ENCODE measurements around the gene GTPBP4. TPM values are rescaled to one million over a fixed set of nuclear protein-coding genes. Genes with fewer than 3 reads are reported as not detected.

GTPBP4 gene
- total and polyA plus RNA-seq, 4 experiments from 2014 or later: 22.7 to 47.0 (median 35.7) TPM

GRCh38 chr10:1011696-1012095 lies 23.5 kb downstream of the GTPBP4 start:
- Histone ChIP-seq H3K9me3 (ENCODE audit: control insufficient read depth in 1 of 2, low read length in 2 of 2) (no peaks in the 10 kb centered on the region), H3K27me3 (ENCODE audit: insufficient read depth, low read length) (no peaks in the 10 kb centered on the region), H3K27ac (ENCODE audit: low read depth, low read length) (no peak overlapping the region), H3K36me3 (ENCODE audit: insufficient read depth, low read length) (peaks cover 74% of the 10 kb centered on the region), H3K4me3 (ENCODE audit: low read length in 2 of 2) (no peak overlapping the region), H3K4me1 (ENCODE audit: insufficient read depth, low read length) (no peaks in the 10 kb centered on the region)
- ChIA-PET POLR2A (ENCODE audit: partially characterized antibody) (no interaction called here), CTCF (ENCODE audit: partially characterized antibody) (no interaction called here)
- Mint-ChIP-seq H3K36me3 (peaks cover 69 to 80% of the 10 kb centered on the region in 2 donors), H3K27ac (peak overlapping the region in 1 of 7 donors; percentile 37), H3K27me3 (no peaks in the 10 kb centered on the region), H3K9me3 (no peaks in the 10 kb centered on the region), H3K4me3 (no peak overlapping the region), H3K4me1 (peaks cover 0 to 3% (median 1%) of the 10 kb centered on the region in 4 donors)
- DNase-seq: no peak
- intact Hi-C loops (cut with micrococcal nuclease): no loop called here

DNA sequence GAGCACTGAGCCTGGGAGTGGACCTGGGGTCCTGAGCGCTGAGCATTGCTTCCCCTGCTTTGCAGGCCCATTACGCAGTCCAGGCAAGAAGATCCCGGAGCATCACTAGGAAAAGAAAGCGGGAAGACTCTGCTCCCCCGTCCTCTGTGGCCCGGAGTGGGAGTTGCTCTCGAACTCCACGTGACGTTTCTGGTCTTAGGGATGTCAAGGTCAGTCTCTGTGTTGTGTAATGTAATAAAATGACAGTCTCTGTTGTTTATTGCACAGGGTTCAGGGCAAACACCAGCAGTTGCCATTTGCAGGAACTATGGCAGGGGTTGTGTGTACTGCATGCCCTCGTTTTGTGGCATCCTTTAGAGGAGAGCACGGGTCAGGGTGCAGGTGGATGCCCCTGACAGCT lies 27.5 kb downstream of the GTPBP4 start:
- Mint-ChIP-seq H3K9me3 (no peaks in the 10 kb centered on the region), H3K36me3 (peaks cover 72 to 78% of the 10 kb centered on the region in 2 donors), H3K27me3 (no peaks in the 10 kb centered on the region), H3K4me3 (no peak overlapping the region), H3K4me1 (peaks cover 0 to 1% (median 0%) of the 10 kb centered on the region in 4 donors), H3K27ac (peak overlapping the region in 1 of 7 donors; percentile 59)
- H3K27ac ChIP-seq (ENCODE audit: low read depth, low read length): no peak overlapping the region
- H3K36me3 ChIP-seq (ENCODE audit: insufficient read depth, low read length): peaks cover 59% of the 10 kb centered on the region
- H3K4me1 ChIP-seq (ENCODE audit: insufficient read depth, low read length): no peaks in the 10 kb centered on the region
- no peak for DNase-seq
- H3K27me3 ChIP-seq (ENCODE audit: insufficient read depth, low read length): no peaks in the 10 kb centered on the region
- ChIA-PET CTCF (ENCODE audit: partially characterized antibody) (no interaction called here), POLR2A (ENCODE audit: partially characterized antibody) (no interaction called here)
- no peaks in the 10 kb centered on the region for H3K9me3 ChIP-seq (ENCODE audit: control insufficient read depth in 1 of 2, low read length in 2 of 2)
- intact Hi-C loops (cut with micrococcal nuclease): no loop called here
- no peak overlapping the region for H3K4me3 ChIP-seq (ENCODE audit: low read length in 2 of 2)

- Mint-ChIP-seq H3K9me3 (no peaks in the 10 kb centered on the region), H3K4me1 (no peaks in the 10 kb centered on the region), H3K4me3 (no peak overlapping the region), H3K27me3 (no peaks in the 10 kb centered on the region), H3K36me3 (peaks cover 46 to 48% of the 10 kb centered on the region in 2 donors), H3K27ac (peak overlapping the region in 3 of 7 donors; percentile 27 to 60 (median 60))
- Histone ChIP-seq H3K27ac (ENCODE audit: low read depth, low read length) (no peak overlapping the region), H3K4me3 (ENCODE audit: low read length in 2 of 2) (no peak overlapping the region), H3K36me3 (ENCODE audit: insufficient read depth, low read length) (peaks cover 31% of the 10 kb centered on the region), H3K27me3 (ENCODE audit: insufficient read depth, low read length) (no peaks in the 10 kb centered on the region), H3K4me1 (ENCODE audit: insufficient read depth, low read length) (no peaks in the 10 kb centered on the region), H3K9me3 (ENCODE audit: control insufficient read depth in 1 of 2, low read length in 2 of 2) (no peaks in the 10 kb centered on the region)
- no peak for DNase-seq
- ChIA-PET CTCF (ENCODE audit: partially characterized antibody) (no interaction called here), POLR2A (ENCODE audit: partially characterized antibody) (no interaction called here)
- intact Hi-C loops (cut with micrococcal nuclease): no loop called here
Measured at GRCh38 chr10:1019362-1019761, 31.1 kb downstream of the GTPBP4 start.

GRCh38 chr10:1020460-1020859 lies 32.2 kb downstream of the GTPBP4 start:
- Mint-ChIP-seq H3K27ac (peak overlapping the region in 1 of 7 donors; percentile 23), H3K4me3 (no peak overlapping the region), H3K4me1 (no peaks in the 10 kb centered on the region), H3K27me3 (no peaks in the 10 kb centered on the region), H3K9me3 (no peaks in the 10 kb centered on the region), H3K36me3 (peaks cover 42 to 45% of the 10 kb centered on the region in 2 donors)
- H3K9me3 ChIP-seq (ENCODE audit: control insufficient read depth in 1 of 2, low read length in 2 of 2): no peaks in the 10 kb centered on the region
- no peaks in the 10 kb centered on the region for H3K4me1 ChIP-seq (ENCODE audit: insufficient read depth, low read length)
- H3K4me3 ChIP-seq (ENCODE audit: low read length in 2 of 2): no peak overlapping the region
- DNase-seq: no peak
- ChIA-PET POLR2A (ENCODE audit: partially characterized antibody) (no interaction called here), CTCF (ENCODE audit: partially characterized antibody) (no interaction called here)
- peaks cover 24% of the 10 kb centered on the region for H3K36me3 ChIP-seq (ENCODE audit: insufficient read depth, low read length)
- H3K27ac ChIP-seq (ENCODE audit: low read depth, low read length): no peak overlapping the region
- H3K27me3 ChIP-seq (ENCODE audit: insufficient read depth, low read length): no peaks in the 10 kb centered on the region
- intact Hi-C loops (cut with micrococcal nuclease): no loop called here

- Histone ChIP-seq H3K9me3 (ENCODE audit: control insufficient read depth in 1 of 2, low read length in 2 of 2) (no peaks in the 10 kb centered on the region), H3K4me3 (ENCODE audit: low read length in 2 of 2) (no peak overlapping the region), H3K36me3 (ENCODE audit: insufficient read depth, low read length) (peaks cover 20% of the 10 kb centered on the region), H3K27me3 (ENCODE audit: insufficient read depth, low read length) (no peaks in the 10 kb centered on the region), H3K4me1 (ENCODE audit: insufficient read depth, low read length) (no peaks in the 10 kb centered on the region), H3K27ac (ENCODE audit: low read depth, low read length) (no peak overlapping the region)
- H3K27ac Mint-ChIP-seq: no peak overlapping the region
- H3K4me3 Mint-ChIP-seq: no peak overlapping the region
- intact Hi-C loops (cut with micrococcal nuclease): no loop called here
- H3K36me3 Mint-ChIP-seq: peaks cover 37 to 46% of the 10 kb centered on the region in 2 donors
- ChIA-PET POLR2A (ENCODE audit: partially characterized antibody) (no interaction called here), CTCF (ENCODE audit: partially characterized antibody) (no interaction called here)
- H3K9me3 Mint-ChIP-seq: no peaks in the 10 kb centered on the region
- no peaks in the 10 kb centered on the region for H3K27me3 Mint-ChIP-seq
- DNase-seq: no peak
- no peaks in the 10 kb centered on the region for H3K4me1 Mint-ChIP-seq
Measured at GRCh38 chr10:1020958-1021357, 32.7 kb downstream of the GTPBP4 start.

DNA sequence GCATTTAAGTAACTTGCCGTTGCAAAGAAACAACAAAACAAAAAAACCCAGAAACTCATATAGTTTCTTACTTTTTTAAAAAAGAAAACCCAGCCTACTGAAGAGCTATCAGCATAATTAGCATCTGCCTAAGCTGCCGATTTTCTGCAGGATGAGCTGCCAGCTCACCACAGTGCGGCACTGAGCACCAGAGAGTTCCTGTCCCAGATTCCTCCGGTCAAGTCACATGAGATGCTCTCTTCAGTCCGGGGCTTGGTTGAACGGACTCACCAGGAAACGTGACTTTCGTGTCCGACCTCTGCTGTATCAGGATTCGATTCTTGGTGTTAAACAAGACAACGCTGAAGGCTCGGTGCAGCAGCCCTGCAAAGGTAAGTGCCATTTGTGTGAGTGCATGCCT lies 34.2 kb downstream of the GTPBP4 start:
- Mint-ChIP-seq H3K27me3 (no peaks in the 10 kb centered on the region), H3K4me1 (no peaks in the 10 kb centered on the region), H3K9me3 (no peaks in the 10 kb centered on the region), H3K36me3 (peaks cover 23 to 36% of the 10 kb centered on the region in 2 donors), H3K27ac (no peak overlapping the region), H3K4me3 (no peak overlapping the region)
- ChIA-PET POLR2A (ENCODE audit: partially characterized antibody) (no interaction called here), CTCF (ENCODE audit: partially characterized antibody) (no interaction called here)
- intact Hi-C loops (cut with micrococcal nuclease): no loop called here
- peaks cover 5% of the 10 kb centered on the region for H3K36me3 ChIP-seq (ENCODE audit: insufficient read depth, low read length)
- DNase-seq: no peak
- H3K9me3 ChIP-seq (ENCODE audit: control insufficient read depth in 1 of 2, low read length in 2 of 2): no peaks in the 10 kb centered on the region
- no peaks in the 10 kb centered on the region for H3K27me3 ChIP-seq (ENCODE audit: insufficient read depth, low read length)
- no peaks in the 10 kb centered on the region for H3K4me1 ChIP-seq (ENCODE audit: insufficient read depth, low read length)
- no peak overlapping the region for H3K27ac ChIP-seq (ENCODE audit: low read depth, low read length)
- no peak overlapping the region for H3K4me3 ChIP-seq (ENCODE audit: low read length in 2 of 2)

GRCh38 chr10:1024103-1024502 lies 35.9 kb downstream of the GTPBP4 start:
- H3K27ac Mint-ChIP-seq: no peak overlapping the region
- H3K9me3 Mint-ChIP-seq: no peaks in the 10 kb centered on the region
- H3K27me3 Mint-ChIP-seq: no peaks in the 10 kb centered on the region
- H3K4me3 ChIP-seq (ENCODE audit: low read length in 2 of 2): no peak overlapping the region
- POLR2A ChIA-PET (ENCODE audit: partially characterized antibody): no interaction called here
- no peaks in the 10 kb centered on the region for H3K4me1 ChIP-seq (ENCODE audit: insufficient read depth, low read length)
- H3K4me3 Mint-ChIP-seq: no peak overlapping the region
- H3K9me3 ChIP-seq (ENCODE audit: control insufficient read depth in 1 of 2, low read length in 2 of 2): no peaks in the 10 kb centered on the region
- H3K4me1 Mint-ChIP-seq: no peaks in the 10 kb centered on the region
- no peaks in the 10 kb centered on the region for H3K36me3 ChIP-seq (ENCODE audit: insufficient read depth, low read length)
- no peaks in the 10 kb centered on the region for H3K27me3 ChIP-seq (ENCODE audit: insufficient read depth, low read length)
- CTCF ChIA-PET (ENCODE audit: partially characterized antibody): no interaction called here
- intact Hi-C loops (cut with micrococcal nuclease): no loop called here
- H3K27ac ChIP-seq (ENCODE audit: low read depth, low read length): no peak overlapping the region
- DNase-seq: no peak
- H3K36me3 Mint-ChIP-seq: peaks cover 12 to 25% of the 10 kb centered on the region in 2 donors

GRCh38 chr10:1025683-1026082 lies 37.4 kb downstream of the GTPBP4 start, which contains the start of gene IDI2:
IDI2 (minus strand) TSS chr10:1025859; CDS start chr10:1024723, 1,136 bp downstream.
- POLR2A ChIA-PET (ENCODE audit: partially characterized antibody): no interaction called here

More at GRCh38 chr10:1025683-1026082, 37.4 kb downstream of the GTPBP4 start, which contains the start of gene IDI2:
- H3K36me3 ChIP-seq (ENCODE audit: insufficient read depth, low read length): no peaks in the 10 kb centered on the region
- H3K36me3 Mint-ChIP-seq: peaks cover 1 to 12% of the 10 kb centered on the region in 2 donors
- H3K4me3 ChIP-seq (ENCODE audit: low read length in 2 of 2): no peak within 1 kb of the TSS
- H3K4me1 Mint-ChIP-seq: no peaks in the 10 kb centered on the region
- H3K27ac ChIP-seq (ENCODE audit: low read depth, low read length): no peak within 1 kb of the TSS
- CTCF ChIA-PET (ENCODE audit: partially characterized antibody): no interaction called here
- H3K27ac Mint-ChIP-seq: no peak within 1 kb of the TSS
- H3K9me3 Mint-ChIP-seq: no peaks in the 10 kb centered on the region
- intact Hi-C loops (cut with micrococcal nuclease): no loop called here
- H3K4me1 ChIP-seq (ENCODE audit: insufficient read depth, low read length): no peaks in the 10 kb centered on the region
- no peaks in the 10 kb centered on the region for H3K9me3 ChIP-seq (ENCODE audit: control insufficient read depth in 1 of 2, low read length in 2 of 2)
- H3K4me3 Mint-ChIP-seq: no peak within 1 kb of the TSS
- H3K27me3 Mint-ChIP-seq: no peaks in the 10 kb centered on the region
- no peaks in the 10 kb centered on the region for H3K27me3 ChIP-seq (ENCODE audit: insufficient read depth, low read length)
- DNase-seq: no peak

All from CD4-positive, alpha-beta memory T cell (primary cell).